Hypothalamus (tissue), 51 donors: Measurements from ENCODE around the gene MYO5B.
"Not testable (repeated sequence)": the region's sequence is repeated elsewhere in the genome, so short reads cannot be mapped to it uniquely, and the experiment has no call there.

Experiments
- DNase-seq, 51 donors: peaks; one replicate each; lab custom pipeline; 2025; lab: John Stamatoyannopoulos, UW

The MYO5B gene

GRCh38 chr18:50194631-50195532 is at the start of gene MYO5B:
Gene MYO5B, minus strand, starts transcription at chr18:50195147. Its CDS starts 354 bp downstream, at chr18:50194793.
- peak in 2 of 51 donors; percentile 11 to 16 for DNase-seq

- not testable (repeated sequence) for DNase-seq
Measured at GRCh38 chr18:50241768-50242167, 46.8 kb upstream of the MYO5B start.

DNA sequence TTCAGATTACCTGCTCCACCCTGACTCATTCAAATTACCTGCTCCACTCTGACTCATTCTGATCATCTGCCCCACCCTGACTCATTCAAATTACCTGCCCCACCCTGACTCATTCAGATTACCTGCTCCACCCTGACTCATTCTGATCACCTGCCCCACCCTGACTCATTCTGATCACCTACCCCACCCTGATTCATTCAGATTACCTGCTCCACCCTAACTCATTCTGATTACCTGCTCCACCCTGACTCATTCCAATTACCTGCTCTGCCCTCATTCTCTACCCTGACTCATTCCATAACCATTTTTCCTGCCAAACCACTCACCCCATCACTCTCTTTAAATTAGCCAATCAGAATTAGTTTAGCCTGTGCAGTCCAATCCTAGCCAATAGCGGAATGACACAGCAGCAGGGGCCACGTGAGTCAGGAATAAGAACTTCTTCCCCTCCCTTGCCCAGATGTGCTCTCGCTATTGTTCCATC is 45.2 kb upstream of the MYO5B start:
- peak in 1 of 51 donors; percentile 12 for DNase-seq

GRCh38 chr18:50232419-50232818 is 37.5 kb upstream of the MYO5B start:
- DNase-seq = no peak

- DNase-seq = no peak
Measured at GRCh38 chr18:50231621-50232020, 36.7 kb upstream of the MYO5B start.

GRCh38 chr18:50220249-50220648 is 25.3 kb upstream of the MYO5B start:
- not testable (repeated sequence) for DNase-seq

- no peak for DNase-seq
Measured at GRCh38 chr18:50218432-50219197, 23.7 kb upstream of the MYO5B start.

GRCh38 chr18:50209311-50209710 is 14.4 kb upstream of the MYO5B start:
- DNase-seq = no peak

DNA sequence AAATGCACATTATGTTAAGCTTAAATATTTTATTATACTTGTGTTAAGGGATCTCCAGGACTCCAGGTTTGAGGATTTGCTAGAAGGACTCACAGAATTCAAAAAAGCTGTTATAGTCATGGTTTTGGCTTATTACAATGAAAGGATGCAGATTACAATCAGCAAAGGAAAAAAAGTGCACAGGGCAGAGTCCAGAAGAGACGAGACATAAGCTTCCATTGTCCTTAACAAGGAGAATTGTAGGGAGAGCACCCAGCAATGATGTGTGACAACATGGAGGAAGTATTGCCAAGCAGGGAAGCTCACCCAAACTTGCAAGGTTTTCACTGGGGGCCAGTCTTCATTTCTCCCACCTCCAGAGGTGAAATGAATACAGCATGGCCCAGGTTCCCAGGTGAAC is 12.8 kb upstream of the MYO5B start:
- DNase-seq = no peak

DNA sequence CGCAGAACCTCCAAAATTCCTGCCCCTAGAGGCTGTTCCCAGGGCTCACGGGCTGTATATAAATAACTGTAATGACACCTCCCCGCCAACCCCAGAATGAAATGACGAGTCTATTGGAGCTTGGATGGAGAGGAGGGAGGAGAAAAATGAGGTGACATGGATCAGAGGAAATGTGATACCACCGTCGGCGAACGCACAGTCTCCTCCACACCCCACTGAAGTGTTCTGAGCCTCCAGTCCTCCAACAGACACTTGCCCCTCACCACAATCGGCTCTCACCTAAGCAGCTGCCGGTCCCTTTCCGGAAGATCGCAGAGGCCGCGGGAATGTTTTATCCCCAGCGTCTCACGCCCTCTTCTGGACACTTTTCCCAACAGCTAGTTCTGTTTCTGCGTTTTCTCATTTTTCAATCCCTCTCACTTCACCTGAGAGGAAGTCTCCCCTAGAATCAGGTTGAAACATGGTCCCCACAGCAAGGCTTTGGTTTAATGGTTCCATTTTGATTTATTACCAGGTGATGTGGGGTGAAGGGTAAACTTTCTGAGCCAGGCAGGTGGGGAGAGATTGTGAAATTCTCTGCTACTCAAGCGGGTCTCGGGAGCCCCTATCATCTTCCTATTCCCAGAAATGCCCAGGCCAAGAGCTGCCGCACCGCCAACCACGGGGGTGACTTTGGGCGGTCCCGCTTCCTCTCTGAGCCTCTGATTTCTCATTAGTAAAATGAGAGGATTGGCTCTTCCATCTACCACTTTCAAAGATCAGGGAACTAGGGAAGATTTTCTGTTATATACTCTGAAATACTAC is 9.1 kb upstream of the MYO5B start:
- peak in 25 of 51 donors; percentile 1 to 55 (median 16) for DNase-seq

GRCh38 chr18:50201476-50202018 is 6.6 kb upstream of the MYO5B start:
- DNase-seq = no peak

DNA sequence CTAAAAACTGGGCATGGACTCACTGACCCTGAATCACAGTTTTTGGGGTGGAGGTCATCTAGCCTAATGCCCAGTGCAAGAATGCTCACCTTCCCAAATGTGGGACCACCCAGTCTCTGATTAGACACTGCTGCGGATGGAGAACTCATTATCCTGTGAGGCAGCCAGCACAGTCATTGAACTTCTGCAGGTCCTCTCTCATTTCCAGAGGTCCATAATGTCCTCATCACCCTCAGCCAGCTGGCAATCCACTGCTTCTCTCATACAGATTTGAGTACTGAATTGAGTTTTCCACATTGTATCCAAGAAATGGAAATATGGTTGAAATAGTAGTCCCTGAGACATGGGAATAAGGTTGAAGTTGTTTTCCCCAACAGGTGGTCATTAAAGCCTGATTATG is 5.0 kb upstream of the MYO5B start:
- DNase-seq = no peak

GRCh38 chr18:50199346-50199855 is 4.5 kb upstream of the MYO5B start:
- no peak for DNase-seq

DNA sequence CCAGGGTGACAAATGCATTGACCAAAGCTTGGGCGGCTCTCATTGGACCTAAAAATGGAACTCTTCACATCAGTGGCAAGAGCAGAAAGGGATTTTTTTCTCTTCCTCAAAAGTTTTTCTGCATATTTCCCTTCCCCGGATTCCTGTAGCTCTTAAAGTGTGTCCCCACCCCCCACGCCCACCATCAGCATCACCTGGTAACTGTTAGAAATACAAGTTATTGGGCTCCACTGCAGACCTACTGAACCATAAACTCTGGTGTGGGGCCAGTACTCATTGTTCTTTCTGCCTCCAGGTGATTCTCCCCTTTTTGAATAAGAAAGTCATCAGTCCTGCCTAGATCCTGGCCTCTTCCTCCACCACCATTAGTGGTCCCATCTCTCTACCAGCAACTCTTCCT is 1.3 kb upstream of the MYO5B start:
- no peak for DNase-seq

DNA sequence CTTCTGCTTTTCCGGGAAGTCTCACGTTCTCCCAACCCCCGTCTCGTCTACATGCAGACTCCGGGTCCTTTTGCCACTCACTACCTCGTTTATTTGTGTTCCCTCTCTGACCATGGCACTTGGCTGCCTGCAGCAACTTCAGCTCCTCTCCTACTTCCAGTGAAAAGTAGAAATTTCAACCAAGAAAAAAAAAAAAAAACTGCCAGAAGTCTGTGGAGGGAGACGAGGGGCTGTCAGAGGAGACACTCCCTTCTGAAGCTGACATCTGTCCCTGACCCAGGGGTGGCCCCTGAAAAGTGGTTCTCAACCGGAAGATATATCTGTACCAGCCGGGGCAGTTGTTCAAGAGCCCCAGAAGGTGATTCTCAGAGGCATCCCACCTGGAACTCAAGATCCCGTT is 742 bp upstream of the MYO5B start:
- DNase-seq = no peak

DNA sequence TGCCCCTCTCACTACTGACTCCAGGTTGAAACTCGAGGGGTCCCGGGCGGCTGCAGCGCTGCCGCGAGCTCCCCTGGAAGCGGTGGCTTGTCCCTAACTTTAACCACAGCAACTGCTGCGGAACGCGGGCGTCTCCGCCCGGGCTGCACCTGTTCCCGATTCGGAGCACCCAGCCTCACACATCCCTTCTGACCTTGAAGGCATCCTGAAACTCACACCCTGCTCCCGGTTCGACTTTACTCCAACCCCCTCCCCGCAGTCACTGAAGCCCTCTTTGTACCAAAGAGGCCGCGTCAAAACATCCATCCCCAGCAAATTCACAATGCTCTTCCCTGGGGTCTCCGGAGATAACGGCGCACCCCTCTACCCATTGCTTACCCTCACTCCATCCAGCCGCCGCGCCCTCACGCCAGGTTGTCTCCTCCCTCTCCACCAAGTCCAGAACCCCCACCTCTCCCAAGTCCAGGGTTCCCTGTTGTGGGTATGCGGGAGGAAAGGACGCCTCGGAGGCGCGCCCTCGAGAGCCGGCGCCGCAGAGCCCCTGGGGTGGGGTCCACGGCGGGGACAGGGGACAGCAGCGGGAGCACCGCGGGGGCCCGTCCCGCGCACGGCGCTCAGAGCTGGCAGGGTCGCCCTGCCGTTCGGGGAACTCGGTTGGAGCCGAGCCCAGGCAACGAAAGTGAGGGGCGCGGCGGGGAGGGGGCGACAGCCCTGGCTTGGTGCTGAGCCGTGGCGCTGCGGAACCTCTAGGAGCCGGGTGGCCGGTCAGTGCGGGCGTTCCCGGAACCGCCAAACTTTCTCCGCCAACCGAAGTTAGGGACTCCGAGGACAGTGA is 934 bp downstream of the MYO5B start:
- no peak for DNase-seq

GRCh38 chr18:50192995-50193795 is 1.8 kb downstream of the MYO5B start:
- DNase-seq = no peak

DNA sequence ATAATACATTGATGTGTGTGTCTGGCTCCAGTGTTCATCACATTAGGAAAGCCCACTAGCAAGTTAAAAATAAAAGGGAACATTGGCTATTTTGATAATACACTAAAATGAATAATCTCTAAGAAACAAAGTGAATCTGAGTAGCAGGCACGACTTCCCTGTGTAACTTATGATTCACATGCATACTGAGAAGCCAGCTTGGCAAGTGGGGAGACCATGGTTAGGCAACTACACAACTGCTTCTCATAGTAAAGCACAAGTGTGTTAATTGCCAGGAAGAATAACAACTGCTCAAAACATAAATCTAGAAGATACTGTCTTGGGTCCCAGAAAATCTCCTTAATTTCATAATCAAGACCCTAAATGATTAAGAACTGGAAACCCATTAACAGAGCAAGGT is 4.0 kb downstream of the MYO5B start:
- DNase-seq = no peak
